ENCODE measurements around the gene CHD6.

GRCh38 chr20:41364967-41365765 lies 253.0 kb downstream of the CHD6 start:
- TF ChIP-seq, protein P1, sequence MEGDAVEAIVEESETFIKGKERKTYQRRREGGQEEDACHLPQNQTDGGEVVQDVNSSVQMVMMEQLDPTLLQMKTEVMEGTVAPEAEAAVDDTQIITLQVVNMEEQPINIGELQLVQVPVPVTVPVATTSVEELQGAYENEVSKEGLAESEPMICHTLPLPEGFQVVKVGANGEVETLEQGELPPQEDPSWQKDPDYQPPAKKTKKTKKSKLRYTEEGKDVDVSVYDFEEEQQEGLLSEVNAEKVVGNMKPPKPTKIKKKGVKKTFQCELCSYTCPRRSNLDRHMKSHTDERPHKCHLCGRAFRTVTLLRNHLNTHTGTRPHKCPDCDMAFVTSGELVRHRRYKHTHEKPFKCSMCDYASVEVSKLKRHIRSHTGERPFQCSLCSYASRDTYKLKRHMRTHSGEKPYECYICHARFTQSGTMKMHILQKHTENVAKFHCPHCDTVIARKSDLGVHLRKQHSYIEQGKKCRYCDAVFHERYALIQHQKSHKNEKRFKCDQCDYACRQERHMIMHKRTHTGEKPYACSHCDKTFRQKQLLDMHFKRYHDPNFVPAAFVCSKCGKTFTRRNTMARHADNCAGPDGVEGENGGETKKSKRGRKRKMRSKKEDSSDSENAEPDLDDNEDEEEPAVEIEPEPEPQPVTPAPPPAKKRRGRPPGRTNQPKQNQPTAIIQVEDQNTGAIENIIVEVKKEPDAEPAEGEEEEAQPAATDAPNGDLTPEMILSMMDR (conservative IDR thresholded peaks at IDR 0.05; ENCODE audit: low read depth in 2 of 2) = no peak
- TF ChIP-seq POLR2AphosphoS5 (IDR thresholded peaks at IDR 0.05; ENCODE audit: low read depth) (no peak), EZH2 (IDR thresholded peaks at IDR 0.05; ENCODE audit: low read depth, unreplicated experiment) (no peak), JUNB (IDR thresholded peaks at IDR 0.05; ENCODE audit: unreplicated experiment) (no peak), STAT1 (IDR thresholded peaks at IDR 0.05; ENCODE audit: unreplicated experiment) (no peak), EZH2phosphoT487 (IDR thresholded peaks at IDR 0.05; ENCODE audit: unreplicated experiment) (no peak)
- TF ChIP-seq, protein P2, sequence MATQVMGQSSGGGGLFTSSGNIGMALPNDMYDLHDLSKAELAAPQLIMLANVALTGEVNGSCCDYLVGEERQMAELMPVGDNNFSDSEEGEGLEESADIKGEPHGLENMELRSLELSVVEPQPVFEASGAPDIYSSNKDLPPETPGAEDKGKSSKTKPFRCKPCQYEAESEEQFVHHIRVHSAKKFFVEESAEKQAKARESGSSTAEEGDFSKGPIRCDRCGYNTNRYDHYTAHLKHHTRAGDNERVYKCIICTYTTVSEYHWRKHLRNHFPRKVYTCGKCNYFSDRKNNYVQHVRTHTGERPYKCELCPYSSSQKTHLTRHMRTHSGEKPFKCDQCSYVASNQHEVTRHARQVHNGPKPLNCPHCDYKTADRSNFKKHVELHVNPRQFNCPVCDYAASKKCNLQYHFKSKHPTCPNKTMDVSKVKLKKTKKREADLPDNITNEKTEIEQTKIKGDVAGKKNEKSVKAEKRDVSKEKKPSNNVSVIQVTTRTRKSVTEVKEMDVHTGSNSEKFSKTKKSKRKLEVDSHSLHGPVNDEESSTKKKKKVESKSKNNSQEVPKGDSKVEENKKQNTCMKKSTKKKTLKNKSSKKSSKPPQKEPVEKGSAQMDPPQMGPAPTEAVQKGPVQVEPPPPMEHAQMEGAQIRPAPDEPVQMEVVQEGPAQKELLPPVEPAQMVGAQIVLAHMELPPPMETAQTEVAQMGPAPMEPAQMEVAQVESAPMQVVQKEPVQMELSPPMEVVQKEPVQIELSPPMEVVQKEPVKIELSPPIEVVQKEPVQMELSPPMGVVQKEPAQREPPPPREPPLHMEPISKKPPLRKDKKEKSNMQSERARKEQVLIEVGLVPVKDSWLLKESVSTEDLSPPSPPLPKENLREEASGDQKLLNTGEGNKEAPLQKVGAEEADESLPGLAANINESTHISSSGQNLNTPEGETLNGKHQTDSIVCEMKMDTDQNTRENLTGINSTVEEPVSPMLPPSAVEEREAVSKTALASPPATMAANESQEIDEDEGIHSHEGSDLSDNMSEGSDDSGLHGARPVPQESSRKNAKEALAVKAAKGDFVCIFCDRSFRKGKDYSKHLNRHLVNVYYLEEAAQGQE (IDR thresholded peaks at IDR 0.05; ENCODE audit: unreplicated experiment) = no peak
